ENCODE results near the gene F10. TPM values are rescaled to one million over a fixed set of nuclear protein-coding genes. Genes with fewer than 3 reads are reported as not detected.

The F10 gene
- total RNA-seq, result not detected
- polyA plus RNA-seq, result not detected

DNA sequence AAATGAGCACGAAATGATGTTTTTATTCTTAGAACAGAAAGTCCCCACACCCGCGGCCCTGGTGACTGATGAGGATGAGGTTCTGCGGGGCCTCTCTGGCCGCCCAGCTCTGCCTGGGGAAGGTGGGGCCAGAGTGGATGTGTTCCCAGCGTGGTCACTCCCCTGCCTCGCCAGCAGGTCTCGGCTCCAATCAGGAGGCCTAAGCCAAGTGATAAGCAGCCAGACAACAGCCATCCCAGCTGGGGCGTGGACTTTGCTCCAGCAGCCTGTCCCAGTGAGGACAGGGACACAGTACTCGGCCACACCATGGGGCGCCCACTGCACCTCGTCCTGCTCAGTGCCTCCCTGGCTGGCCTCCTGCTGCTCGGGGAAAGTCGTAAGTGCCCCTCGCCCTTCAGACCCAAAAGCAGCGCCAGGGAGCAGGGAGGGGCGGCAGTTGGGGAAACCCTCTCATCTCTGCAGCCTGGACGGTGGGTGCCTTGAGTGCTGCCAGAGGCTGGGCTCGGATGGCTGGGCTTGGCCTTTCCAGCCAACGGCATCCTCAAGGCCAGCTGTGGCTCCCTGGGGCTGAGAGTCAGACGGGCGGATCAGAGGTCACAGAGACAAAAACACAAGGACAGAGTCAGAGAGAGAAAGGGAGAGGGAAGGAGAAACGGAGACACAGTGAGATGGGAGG, at the start of gene F10:
TSS of gene F10 (plus strand) at position 250 of the 676 bp plus-strand sequence. CDS start at position 307, 57 bp downstream.
- no peaks in the 10 kb centered on the region for H3K36me3 Mint-ChIP-seq
- CTCF ChIA-PET (ENCODE audit: partially characterized antibody), result no interaction called here

GRCh38 chr13:113073942-113074341, 48.7 kb upstream of the F10 start:
- no peak overlapping the region for H3K4me3 ChIP-seq (ENCODE audit: low read length in 2 of 2)
- H3K36me3 Mint-ChIP-seq, result peaks cover 28 to 36% of the 10 kb centered on the region in 2 donors
- H3K4me3 Mint-ChIP-seq, result no peak overlapping the region
- H3K36me3 ChIP-seq (ENCODE audit: insufficient read depth, low read length), result no peaks in the 10 kb centered on the region
- intact Hi-C loops (cut with micrococcal nuclease), result no loop called here
- ChIA-PET POLR2A (ENCODE audit: partially characterized antibody) (no interaction called here), CTCF (ENCODE audit: partially characterized antibody) (no interaction called here)
- no peaks in the 10 kb centered on the region for H3K9me3 ChIP-seq (ENCODE audit: control insufficient read depth in 1 of 2, low read length in 2 of 2)
- no peaks in the 10 kb centered on the region for H3K27me3 ChIP-seq (ENCODE audit: insufficient read depth, low read length)
- H3K4me1 ChIP-seq (ENCODE audit: insufficient read depth, low read length), result no peaks in the 10 kb centered on the region
- H3K4me1 Mint-ChIP-seq, result no peaks in the 10 kb centered on the region
- H3K27ac Mint-ChIP-seq, result no peak overlapping the region
- no peak overlapping the region for H3K27ac ChIP-seq (ENCODE audit: low read depth, low read length)
- no peaks in the 10 kb centered on the region for H3K27me3 Mint-ChIP-seq
- no peak for DNase-seq
- peaks cover 0 to 16% (median 2%) of the 10 kb centered on the region in 8 donors for H3K9me3 Mint-ChIP-seq

More for the DNA sequence above, at the start of gene F10:
- no peaks in the 10 kb centered on the region for H3K4me1 ChIP-seq (ENCODE audit: insufficient read depth, low read length)
- Mint-ChIP-seq H3K4me3 (no peak within 1 kb of the TSS), H3K4me1 (peaks cover 0 to 4% (median 0%) of the 10 kb centered on the region in 4 donors), H3K27ac (peak within 1 kb of the TSS in 2 of 7 donors; percentile 41 to 63), H3K27me3 (peaks cover 3 to 13% of the 10 kb centered on the region in 2 donors), H3K9me3 (no peaks in the 10 kb centered on the region)
- no peaks in the 10 kb centered on the region for H3K36me3 ChIP-seq (ENCODE audit: insufficient read depth, low read length)
- intact Hi-C loops (cut with micrococcal nuclease), result no loop called here
- POLR2A ChIA-PET (ENCODE audit: partially characterized antibody), result no interaction called here
- no peaks in the 10 kb centered on the region for H3K27me3 ChIP-seq (ENCODE audit: insufficient read depth, low read length)
- H3K27ac ChIP-seq (ENCODE audit: low read depth, low read length), result no peak within 1 kb of the TSS
- H3K9me3 ChIP-seq (ENCODE audit: control insufficient read depth in 1 of 2, low read length in 2 of 2), result no peaks in the 10 kb centered on the region
- no peak within 1 kb of the TSS for H3K4me3 ChIP-seq (ENCODE audit: low read length in 2 of 2)
- no peak for DNase-seq

- ChIA-PET POLR2A (ENCODE audit: partially characterized antibody) (no interaction called here), CTCF (ENCODE audit: partially characterized antibody) (no interaction called here)
- no peak for DNase-seq
- H3K4me3 ChIP-seq (ENCODE audit: low read length in 2 of 2), result no peak overlapping the region
- Mint-ChIP-seq H3K27me3 (no peaks in the 10 kb centered on the region), H3K4me3 (no peak overlapping the region), H3K36me3 (peaks cover 28 to 36% of the 10 kb centered on the region in 2 donors), H3K27ac (no peak overlapping the region), H3K4me1 (no peaks in the 10 kb centered on the region), H3K9me3 (peaks cover 0 to 16% (median 2%) of the 10 kb centered on the region in 8 donors)
- H3K36me3 ChIP-seq (ENCODE audit: insufficient read depth, low read length), result no peaks in the 10 kb centered on the region
- no peaks in the 10 kb centered on the region for H3K9me3 ChIP-seq (ENCODE audit: control insufficient read depth in 1 of 2, low read length in 2 of 2)
- no peaks in the 10 kb centered on the region for H3K27me3 ChIP-seq (ENCODE audit: insufficient read depth, low read length)
- intact Hi-C loops (cut with micrococcal nuclease), result no loop called here
- H3K4me1 ChIP-seq (ENCODE audit: insufficient read depth, low read length), result no peaks in the 10 kb centered on the region
- H3K27ac ChIP-seq (ENCODE audit: low read depth, low read length), result no peak overlapping the region
Measured at GRCh38 chr13:113074401-113074800, 48.2 kb upstream of the F10 start.

GRCh38 chr13:113074876-113075275, 47.7 kb upstream of the F10 start:
- peaks cover 0 to 16% (median 2%) of the 10 kb centered on the region in 8 donors for H3K9me3 Mint-ChIP-seq
- no peaks in the 10 kb centered on the region for H3K27me3 Mint-ChIP-seq
- Histone ChIP-seq H3K4me1 (ENCODE audit: insufficient read depth, low read length) (no peaks in the 10 kb centered on the region), H3K4me3 (ENCODE audit: low read length in 2 of 2) (no peak overlapping the region), H3K36me3 (ENCODE audit: insufficient read depth, low read length) (no peaks in the 10 kb centered on the region), H3K9me3 (ENCODE audit: control insufficient read depth in 1 of 2, low read length in 2 of 2) (no peaks in the 10 kb centered on the region), H3K27ac (ENCODE audit: low read depth, low read length) (no peak overlapping the region), H3K27me3 (ENCODE audit: insufficient read depth, low read length) (no peaks in the 10 kb centered on the region)
- H3K27ac Mint-ChIP-seq, result no peak overlapping the region
- CTCF ChIA-PET (ENCODE audit: partially characterized antibody), result no interaction called here
- intact Hi-C loops (cut with micrococcal nuclease), result no loop called here
- POLR2A ChIA-PET (ENCODE audit: partially characterized antibody), result no interaction called here
- H3K36me3 Mint-ChIP-seq, result peaks cover 28 to 36% of the 10 kb centered on the region in 2 donors
- DNase-seq, result no peak
- no peak overlapping the region for H3K4me3 Mint-ChIP-seq
- no peaks in the 10 kb centered on the region for H3K4me1 Mint-ChIP-seq

- ChIA-PET POLR2A (ENCODE audit: partially characterized antibody) (no interaction called here), CTCF (ENCODE audit: partially characterized antibody) (no interaction called here)
- DNase-seq, result no peak
- Histone ChIP-seq H3K4me3 (ENCODE audit: low read length in 2 of 2) (no peak overlapping the region), H3K27me3 (ENCODE audit: insufficient read depth, low read length) (no peaks in the 10 kb centered on the region), H3K4me1 (ENCODE audit: insufficient read depth, low read length) (no peaks in the 10 kb centered on the region), H3K9me3 (ENCODE audit: control insufficient read depth in 1 of 2, low read length in 2 of 2) (no peaks in the 10 kb centered on the region), H3K36me3 (ENCODE audit: insufficient read depth, low read length) (no peaks in the 10 kb centered on the region), H3K27ac (ENCODE audit: low read depth, low read length) (no peak overlapping the region)
- Mint-ChIP-seq H3K9me3 (peaks cover 0 to 16% (median 2%) of the 10 kb centered on the region in 8 donors), H3K27ac (no peak overlapping the region), H3K27me3 (no peaks in the 10 kb centered on the region), H3K4me1 (no peaks in the 10 kb centered on the region), H3K36me3 (peaks cover 22 to 30% of the 10 kb centered on the region in 2 donors), H3K4me3 (no peak overlapping the region)
- intact Hi-C loops (cut with micrococcal nuclease), result no loop called here
Measured at GRCh38 chr13:113075711-113076110, 46.9 kb upstream of the F10 start.

DNA sequence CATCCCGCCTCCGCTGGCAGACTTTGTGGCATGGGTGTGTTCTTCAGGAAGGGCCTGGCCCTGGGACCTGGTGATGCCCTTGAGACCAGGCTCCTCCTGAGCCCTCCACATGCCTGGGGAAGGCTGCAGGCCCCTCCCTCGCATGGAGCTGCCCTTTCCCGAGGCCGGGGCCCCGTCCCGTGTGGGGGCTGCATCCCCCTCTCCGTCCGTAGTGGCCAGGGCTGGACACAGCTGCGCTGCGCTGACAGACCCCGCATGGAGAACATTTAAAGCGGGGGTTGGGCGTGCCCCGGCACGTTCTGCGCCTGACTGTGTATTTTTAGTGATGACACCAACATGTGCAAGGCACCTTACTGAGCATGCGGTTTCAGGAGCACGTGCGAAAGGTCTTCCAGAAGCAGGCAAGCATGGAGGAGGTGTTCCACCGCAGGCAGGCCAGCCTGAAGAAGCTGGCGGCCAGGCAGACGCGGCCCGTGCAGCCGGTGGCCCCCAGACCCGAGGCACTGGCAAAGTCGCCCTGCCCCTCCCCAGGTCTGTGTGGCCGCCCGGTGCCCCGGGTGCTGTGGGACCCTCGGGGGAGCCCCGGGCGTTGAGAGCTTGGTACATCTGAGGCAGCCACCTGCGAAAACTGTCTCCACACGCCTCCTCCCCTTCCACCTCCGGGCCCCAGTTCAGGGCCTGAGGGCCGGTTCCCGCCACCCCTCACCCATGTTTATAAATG, 45.8 kb upstream of the F10 start:
- Mint-ChIP-seq H3K36me3 (peaks cover 13 to 19% of the 10 kb centered on the region in 2 donors), H3K4me3 (no peak overlapping the region), H3K27ac (no peak overlapping the region), H3K4me1 (no peaks in the 10 kb centered on the region), H3K9me3 (peaks cover 0 to 12% (median 0%) of the 10 kb centered on the region in 8 donors), H3K27me3 (no peaks in the 10 kb centered on the region)
- no peaks in the 10 kb centered on the region for H3K36me3 ChIP-seq (ENCODE audit: insufficient read depth, low read length)
- no peak for DNase-seq
- CTCF ChIA-PET (ENCODE audit: partially characterized antibody), result no interaction called here
- no peak overlapping the region for H3K4me3 ChIP-seq (ENCODE audit: low read length in 2 of 2)
- H3K27me3 ChIP-seq (ENCODE audit: insufficient read depth, low read length), result no peaks in the 10 kb centered on the region
- no peak overlapping the region for H3K27ac ChIP-seq (ENCODE audit: low read depth, low read length)
- no peaks in the 10 kb centered on the region for H3K4me1 ChIP-seq (ENCODE audit: insufficient read depth, low read length)
- no peaks in the 10 kb centered on the region for H3K9me3 ChIP-seq (ENCODE audit: control insufficient read depth in 1 of 2, low read length in 2 of 2)
- POLR2A ChIA-PET (ENCODE audit: partially characterized antibody), result no interaction called here
- intact Hi-C loops (cut with micrococcal nuclease), result no loop called here

GRCh38 chr13:113077566-113077952, 45.0 kb upstream of the F10 start:
- H3K27ac ChIP-seq (ENCODE audit: low read depth, low read length), result no peak overlapping the region
- Mint-ChIP-seq H3K27me3 (no peaks in the 10 kb centered on the region), H3K27ac (peak overlapping the region in 1 of 7 donors; percentile 41), H3K4me3 (no peak overlapping the region), H3K9me3 (peaks cover 0 to 6% (median 0%) of the 10 kb centered on the region in 8 donors), H3K36me3 (peaks cover 11 to 13% of the 10 kb centered on the region in 2 donors), H3K4me1 (no peaks in the 10 kb centered on the region)
- CTCF ChIA-PET (ENCODE audit: partially characterized antibody), result no interaction called here
- H3K27me3 ChIP-seq (ENCODE audit: insufficient read depth, low read length), result no peaks in the 10 kb centered on the region
- no peak for DNase-seq
- H3K9me3 ChIP-seq (ENCODE audit: control insufficient read depth in 1 of 2, low read length in 2 of 2), result no peaks in the 10 kb centered on the region
- H3K36me3 ChIP-seq (ENCODE audit: insufficient read depth, low read length), result no peaks in the 10 kb centered on the region
- no peaks in the 10 kb centered on the region for H3K4me1 ChIP-seq (ENCODE audit: insufficient read depth, low read length)
- intact Hi-C loops (cut with micrococcal nuclease), result no loop called here
- POLR2A ChIA-PET (ENCODE audit: partially characterized antibody), result no interaction called here
- H3K4me3 ChIP-seq (ENCODE audit: low read length in 2 of 2), result no peak overlapping the region
